GM23338 (cell line): ENCODE data around the gene HRH3. TPM values are rescaled to one million over a fixed set of nuclear protein-coding genes. Genes with fewer than 3 reads are reported as not detected.

Source experiments
- ATAC-seq: fragments of 200-7000 bp; cut with Tn5 transposase; 3 replicates; pipeline ENCODE4 v1.9.1; 2020
- DNase-seq: peaks from one replicate; pipeline ENCODE4 v3.0.0-alpha.2; 2015; ENCODE audit warnings: low spot score
- H2AFZ ChIP-seq: fragments of 200-600 bp; sonication (generic); 2 replicates; pipeline ENCODE4 v1.8.0; 2016; ENCODE audit warnings: antibody characterized with exemption, mild to moderate bottlenecking, moderate library complexity
- H3F3A ChIP-seq: fragments of 200-600 bp; sonication (generic); replicated peaks from 2 replicates; pipeline ENCODE4 v1.8.0; 2017; ENCODE audit warnings: antibody characterized with exemption, mixed run types, low read depth
- H3K27ac ChIP-seq: fragments of 200-600 bp; sonication (generic); 2 replicates; pipeline ENCODE4 v1.6.1; 2016; ENCODE audit warnings: low read depth
- H3K27me3 ChIP-seq: fragments of 200-600 bp; sonication (generic); 2 replicates; pipeline ENCODE4 v1.8.0; 2016; ENCODE audit warnings: mild to moderate bottlenecking, mixed run types, moderate library complexity; ENCODE audit not compliant: insufficient read depth
- H3K36me3 ChIP-seq: fragments of 200-600 bp; sonication (generic); 2 replicates; pipeline ENCODE4 v1.8.0; 2016; ENCODE audit warnings: mild to moderate bottlenecking; ENCODE audit not compliant: insufficient read depth
- H3K4me1 ChIP-seq: fragments of 200-600 bp; sonication (generic); 2 replicates; pipeline ENCODE4 v1.8.0; 2016; ENCODE audit warnings: mild to moderate bottlenecking, moderate library complexity; ENCODE audit not compliant: insufficient read depth
- H3K4me2 ChIP-seq: fragments of 200-600 bp; sonication (generic); 2 replicates; pipeline ENCODE4 v1.7.1; 2017; ENCODE audit warnings: mixed run types
- H3K4me3 ChIP-seq: fragments of 200-600 bp; sonication (generic); 2 replicates; pipeline ENCODE4 v1.6.1; 2016; ENCODE audit warnings: mixed run types
- H3K79me2 ChIP-seq: fragments of 200-600 bp; sonication (generic); replicated peaks from 2 replicates; pipeline ENCODE4 v1.8.0; 2017; ENCODE audit warnings: mild to moderate bottlenecking; ENCODE audit not compliant: insufficient read depth
- H3K9me2 ChIP-seq: fragments of 200-600 bp; sonication (generic); 2 replicates; pipeline ENCODE4 v1.8.0; 2017; ENCODE audit not compliant: insufficient read depth
- H4K20me1 ChIP-seq: fragments of 200-600 bp; sonication (generic); replicated peaks from 2 replicates; pipeline ENCODE4 v1.8.0; 2017; ENCODE audit warnings: mild to moderate bottlenecking; ENCODE audit not compliant: insufficient read depth
- H3K27ac Mint-ChIP-seq: 2 replicates; pipeline ENCODE4 v1.8.0; 2020; ENCODE audit warnings: inconsistent platforms, mild to moderate bottlenecking, moderate library complexity, mixed read lengths
- H3K27me3 Mint-ChIP-seq: 3 replicates; pipeline ENCODE4 v1.8.0; 2022; ENCODE audit warnings: low read depth, mild to moderate bottlenecking, moderate library complexity, mixed read lengths, inconsistent platforms; ENCODE audit not compliant: insufficient read depth, poor library complexity
- H3K36me3 Mint-ChIP-seq: 3 replicates; pipeline ENCODE4 v1.8.0; 2021; ENCODE audit warnings: low read depth, mild to moderate bottlenecking, inconsistent platforms, moderate library complexity, mixed read lengths
- H3K4me1 Mint-ChIP-seq: 3 replicates; pipeline ENCODE4 v1.8.0; 2020; ENCODE audit warnings: mild to moderate bottlenecking, inconsistent platforms, mixed read lengths
- H3K4me3 Mint-ChIP-seq: 3 replicates; pipeline ENCODE4 v1.8.0; 2021; ENCODE audit warnings: moderate library complexity, mild to moderate bottlenecking, inconsistent platforms, mixed read lengths
- H3K9me3 Mint-ChIP-seq: 3 replicates; pipeline ENCODE4 v1.8.0; 2020; ENCODE audit warnings: moderate library complexity, mild to moderate bottlenecking, inconsistent platforms, mixed read lengths
- CREB1 ChIP-seq: fragments of 250-450 bp; sonication (Bioruptor Pico); IDR thresholded peaks from 2 replicates; pipeline ENCODE4 v1.5.0; 2020; ENCODE audit warnings: low read depth, mild to moderate bottlenecking, moderate library complexity
- EZH2 ChIP-seq: fragments of 200-600 bp; sonication (generic); IDR thresholded peaks from one replicate; pipeline ENCODE4 v1.8.0; 2017; ENCODE audit warnings: antibody characterized with exemption, mild to moderate bottlenecking, low read depth; ENCODE audit not compliant: unreplicated experiment
- EZH2phosphoT487 ChIP-seq: fragments of 200-600 bp; sonication (generic); IDR thresholded peaks from one replicate; pipeline ENCODE4 v1.8.1; 2018; ENCODE audit warnings: antibody characterized with exemption; ENCODE audit not compliant: unreplicated experiment
- JUNB ChIP-seq: IDR thresholded peaks from one replicate; pipeline ENCODE4 v1.6.1; 2016; ENCODE audit warnings: antibody characterized with exemption; ENCODE audit not compliant: unreplicated experiment
- NANOG ChIP-seq: IDR thresholded peaks from 2 replicates; pipeline ENCODE4 v1.6.1; 2016; ENCODE audit warnings: antibody characterized with exemption, borderline replicate concordance
- STAT1 ChIP-seq: IDR thresholded peaks from one replicate; pipeline ENCODE4 v1.6.1; 2016; ENCODE audit warnings: antibody characterized with exemption; ENCODE audit not compliant: unreplicated experiment
- ZNF331 ChIP-seq: fragments of 250-450 bp; sonication (Bioruptor Pico); IDR thresholded peaks from 2 replicates; pipeline ENCODE4 v1.5.0; 2020; ENCODE audit warnings: low read depth, mild to moderate bottlenecking, moderate library complexity
- polyA plus RNA-seq: library from polyadenylated mRNA; unstranded; fragments of >200 nt; fragmentation: Nextera tagmentation; extraction: Ambion mirVana; gene quantifications from 2 replicates; pipeline ENCODE4 v1.2.1, GENCODE V29; 2016
- total RNA-seq: library from RNA; depleted of rRNA; stranded (reverse); fragments of >200 nt; shearing (Covaris generic); gene quantifications from 2 replicates; pipeline ENCODE4 v1.2.3, GENCODE V29; 2014
- TF ChIP-seq, protein P1 (sequence below): IDR thresholded peaks from one replicate; pipeline ENCODE4 v1.6.1; 2018; ENCODE audit warnings: antibody characterized with exemption; ENCODE audit not compliant: unreplicated experiment
- TF ChIP-seq, protein P2 (sequence below), 2 experiments: fragments of 200-600 bp in 1 of 2; sonication (generic) in 1 of 2; conservative IDR thresholded peaks; 2 replicates each; pipeline versions ENCODE4 v1.5.1 to v1.6.1; 2016 to 2017; ENCODE audit warnings: antibody characterized with exemption in 2 of 2, low read depth in 2 of 2, mild to moderate bottlenecking in 2 of 2, moderate library complexity in 1 of 2
- TF ChIP-seq, protein P3 (sequence below): IDR thresholded peaks from 2 replicates; pipeline ENCODE4 v1.6.1; 2016; ENCODE audit warnings: antibody characterized with exemption
- TF ChIP-seq, protein P4 (sequence below): fragments of 250-450 bp; sonication (Bioruptor Pico); IDR thresholded peaks from 2 replicates; pipeline ENCODE4 v1.5.0; 2020; ENCODE audit warnings: mild to moderate bottlenecking, moderate library complexity

HRH3 gene
- total and polyA plus RNA-seq, 2 experiments from 2014 or later: 1.5 to 5.2 TPM

DNA sequence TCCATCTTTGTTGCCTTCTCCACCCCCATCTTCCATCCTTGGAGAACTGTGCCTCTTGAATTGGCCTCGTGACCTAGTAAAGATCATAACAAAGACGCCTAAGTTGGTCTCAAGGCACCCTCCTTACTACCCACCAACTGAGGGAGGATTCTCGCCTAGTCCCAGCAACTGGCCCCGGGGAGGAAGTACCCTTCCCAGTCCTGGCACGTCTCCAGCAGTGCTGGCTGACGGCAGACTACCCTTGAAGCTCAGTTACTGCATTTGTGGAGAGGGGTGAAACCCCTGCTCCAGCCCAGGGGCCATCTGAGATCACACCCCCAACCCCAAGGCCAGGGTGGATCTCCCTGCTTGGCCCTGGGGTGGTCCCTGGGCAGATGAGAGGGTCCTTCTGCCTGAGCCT lies 16.1 kb upstream of the HRH3 start:
- Histone ChIP-seq H3K27ac (no peak overlapping the region), H3F3A (0 out of 2 replicates have a peak, but pooled peaks cover 3% of the 10 kb centered on the region), H3K36me3 (no peaks in the 10 kb centered on the region), H2AFZ (no peak overlapping the region), H3K4me3 (no peak overlapping the region), H3K27me3 (no peaks in the 10 kb centered on the region), H3K4me1 (peaks cover 9% of the 10 kb centered on the region), H3K79me2 (peaks cover 22% of the 10 kb centered on the region), H3K4me2 (no peak overlapping the region), H4K20me1 (peaks cover 11% of the 10 kb centered on the region), H3K9me2 (no peaks in the 10 kb centered on the region)
- DNase-seq: no peak
- no peak overlapping the region for H3K4me3 Mint-ChIP-seq
- no peaks in the 10 kb centered on the region for H3K9me3 Mint-ChIP-seq
- TF ChIP-seq, protein P1, sequence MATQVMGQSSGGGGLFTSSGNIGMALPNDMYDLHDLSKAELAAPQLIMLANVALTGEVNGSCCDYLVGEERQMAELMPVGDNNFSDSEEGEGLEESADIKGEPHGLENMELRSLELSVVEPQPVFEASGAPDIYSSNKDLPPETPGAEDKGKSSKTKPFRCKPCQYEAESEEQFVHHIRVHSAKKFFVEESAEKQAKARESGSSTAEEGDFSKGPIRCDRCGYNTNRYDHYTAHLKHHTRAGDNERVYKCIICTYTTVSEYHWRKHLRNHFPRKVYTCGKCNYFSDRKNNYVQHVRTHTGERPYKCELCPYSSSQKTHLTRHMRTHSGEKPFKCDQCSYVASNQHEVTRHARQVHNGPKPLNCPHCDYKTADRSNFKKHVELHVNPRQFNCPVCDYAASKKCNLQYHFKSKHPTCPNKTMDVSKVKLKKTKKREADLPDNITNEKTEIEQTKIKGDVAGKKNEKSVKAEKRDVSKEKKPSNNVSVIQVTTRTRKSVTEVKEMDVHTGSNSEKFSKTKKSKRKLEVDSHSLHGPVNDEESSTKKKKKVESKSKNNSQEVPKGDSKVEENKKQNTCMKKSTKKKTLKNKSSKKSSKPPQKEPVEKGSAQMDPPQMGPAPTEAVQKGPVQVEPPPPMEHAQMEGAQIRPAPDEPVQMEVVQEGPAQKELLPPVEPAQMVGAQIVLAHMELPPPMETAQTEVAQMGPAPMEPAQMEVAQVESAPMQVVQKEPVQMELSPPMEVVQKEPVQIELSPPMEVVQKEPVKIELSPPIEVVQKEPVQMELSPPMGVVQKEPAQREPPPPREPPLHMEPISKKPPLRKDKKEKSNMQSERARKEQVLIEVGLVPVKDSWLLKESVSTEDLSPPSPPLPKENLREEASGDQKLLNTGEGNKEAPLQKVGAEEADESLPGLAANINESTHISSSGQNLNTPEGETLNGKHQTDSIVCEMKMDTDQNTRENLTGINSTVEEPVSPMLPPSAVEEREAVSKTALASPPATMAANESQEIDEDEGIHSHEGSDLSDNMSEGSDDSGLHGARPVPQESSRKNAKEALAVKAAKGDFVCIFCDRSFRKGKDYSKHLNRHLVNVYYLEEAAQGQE: no peak
- TF ChIP-seq ZNF331: no peak
- TF ChIP-seq, protein P2, sequence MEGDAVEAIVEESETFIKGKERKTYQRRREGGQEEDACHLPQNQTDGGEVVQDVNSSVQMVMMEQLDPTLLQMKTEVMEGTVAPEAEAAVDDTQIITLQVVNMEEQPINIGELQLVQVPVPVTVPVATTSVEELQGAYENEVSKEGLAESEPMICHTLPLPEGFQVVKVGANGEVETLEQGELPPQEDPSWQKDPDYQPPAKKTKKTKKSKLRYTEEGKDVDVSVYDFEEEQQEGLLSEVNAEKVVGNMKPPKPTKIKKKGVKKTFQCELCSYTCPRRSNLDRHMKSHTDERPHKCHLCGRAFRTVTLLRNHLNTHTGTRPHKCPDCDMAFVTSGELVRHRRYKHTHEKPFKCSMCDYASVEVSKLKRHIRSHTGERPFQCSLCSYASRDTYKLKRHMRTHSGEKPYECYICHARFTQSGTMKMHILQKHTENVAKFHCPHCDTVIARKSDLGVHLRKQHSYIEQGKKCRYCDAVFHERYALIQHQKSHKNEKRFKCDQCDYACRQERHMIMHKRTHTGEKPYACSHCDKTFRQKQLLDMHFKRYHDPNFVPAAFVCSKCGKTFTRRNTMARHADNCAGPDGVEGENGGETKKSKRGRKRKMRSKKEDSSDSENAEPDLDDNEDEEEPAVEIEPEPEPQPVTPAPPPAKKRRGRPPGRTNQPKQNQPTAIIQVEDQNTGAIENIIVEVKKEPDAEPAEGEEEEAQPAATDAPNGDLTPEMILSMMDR (conservative IDR thresholded peaks at IDR 0.05; ENCODE audit: low read depth in 2 of 2): no peak
- TF ChIP-seq, protein P3, sequence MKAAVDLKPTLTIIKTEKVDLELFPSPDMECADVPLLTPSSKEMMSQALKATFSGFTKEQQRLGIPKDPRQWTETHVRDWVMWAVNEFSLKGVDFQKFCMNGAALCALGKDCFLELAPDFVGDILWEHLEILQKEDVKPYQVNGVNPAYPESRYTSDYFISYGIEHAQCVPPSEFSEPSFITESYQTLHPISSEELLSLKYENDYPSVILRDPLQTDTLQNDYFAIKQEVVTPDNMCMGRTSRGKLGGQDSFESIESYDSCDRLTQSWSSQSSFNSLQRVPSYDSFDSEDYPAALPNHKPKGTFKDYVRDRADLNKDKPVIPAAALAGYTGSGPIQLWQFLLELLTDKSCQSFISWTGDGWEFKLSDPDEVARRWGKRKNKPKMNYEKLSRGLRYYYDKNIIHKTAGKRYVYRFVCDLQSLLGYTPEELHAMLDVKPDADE: no peak
- no peak for TF ChIP-seq EZH2phosphoT487
- TF ChIP-seq EZH2: no peak
- TF ChIP-seq, protein P4, sequence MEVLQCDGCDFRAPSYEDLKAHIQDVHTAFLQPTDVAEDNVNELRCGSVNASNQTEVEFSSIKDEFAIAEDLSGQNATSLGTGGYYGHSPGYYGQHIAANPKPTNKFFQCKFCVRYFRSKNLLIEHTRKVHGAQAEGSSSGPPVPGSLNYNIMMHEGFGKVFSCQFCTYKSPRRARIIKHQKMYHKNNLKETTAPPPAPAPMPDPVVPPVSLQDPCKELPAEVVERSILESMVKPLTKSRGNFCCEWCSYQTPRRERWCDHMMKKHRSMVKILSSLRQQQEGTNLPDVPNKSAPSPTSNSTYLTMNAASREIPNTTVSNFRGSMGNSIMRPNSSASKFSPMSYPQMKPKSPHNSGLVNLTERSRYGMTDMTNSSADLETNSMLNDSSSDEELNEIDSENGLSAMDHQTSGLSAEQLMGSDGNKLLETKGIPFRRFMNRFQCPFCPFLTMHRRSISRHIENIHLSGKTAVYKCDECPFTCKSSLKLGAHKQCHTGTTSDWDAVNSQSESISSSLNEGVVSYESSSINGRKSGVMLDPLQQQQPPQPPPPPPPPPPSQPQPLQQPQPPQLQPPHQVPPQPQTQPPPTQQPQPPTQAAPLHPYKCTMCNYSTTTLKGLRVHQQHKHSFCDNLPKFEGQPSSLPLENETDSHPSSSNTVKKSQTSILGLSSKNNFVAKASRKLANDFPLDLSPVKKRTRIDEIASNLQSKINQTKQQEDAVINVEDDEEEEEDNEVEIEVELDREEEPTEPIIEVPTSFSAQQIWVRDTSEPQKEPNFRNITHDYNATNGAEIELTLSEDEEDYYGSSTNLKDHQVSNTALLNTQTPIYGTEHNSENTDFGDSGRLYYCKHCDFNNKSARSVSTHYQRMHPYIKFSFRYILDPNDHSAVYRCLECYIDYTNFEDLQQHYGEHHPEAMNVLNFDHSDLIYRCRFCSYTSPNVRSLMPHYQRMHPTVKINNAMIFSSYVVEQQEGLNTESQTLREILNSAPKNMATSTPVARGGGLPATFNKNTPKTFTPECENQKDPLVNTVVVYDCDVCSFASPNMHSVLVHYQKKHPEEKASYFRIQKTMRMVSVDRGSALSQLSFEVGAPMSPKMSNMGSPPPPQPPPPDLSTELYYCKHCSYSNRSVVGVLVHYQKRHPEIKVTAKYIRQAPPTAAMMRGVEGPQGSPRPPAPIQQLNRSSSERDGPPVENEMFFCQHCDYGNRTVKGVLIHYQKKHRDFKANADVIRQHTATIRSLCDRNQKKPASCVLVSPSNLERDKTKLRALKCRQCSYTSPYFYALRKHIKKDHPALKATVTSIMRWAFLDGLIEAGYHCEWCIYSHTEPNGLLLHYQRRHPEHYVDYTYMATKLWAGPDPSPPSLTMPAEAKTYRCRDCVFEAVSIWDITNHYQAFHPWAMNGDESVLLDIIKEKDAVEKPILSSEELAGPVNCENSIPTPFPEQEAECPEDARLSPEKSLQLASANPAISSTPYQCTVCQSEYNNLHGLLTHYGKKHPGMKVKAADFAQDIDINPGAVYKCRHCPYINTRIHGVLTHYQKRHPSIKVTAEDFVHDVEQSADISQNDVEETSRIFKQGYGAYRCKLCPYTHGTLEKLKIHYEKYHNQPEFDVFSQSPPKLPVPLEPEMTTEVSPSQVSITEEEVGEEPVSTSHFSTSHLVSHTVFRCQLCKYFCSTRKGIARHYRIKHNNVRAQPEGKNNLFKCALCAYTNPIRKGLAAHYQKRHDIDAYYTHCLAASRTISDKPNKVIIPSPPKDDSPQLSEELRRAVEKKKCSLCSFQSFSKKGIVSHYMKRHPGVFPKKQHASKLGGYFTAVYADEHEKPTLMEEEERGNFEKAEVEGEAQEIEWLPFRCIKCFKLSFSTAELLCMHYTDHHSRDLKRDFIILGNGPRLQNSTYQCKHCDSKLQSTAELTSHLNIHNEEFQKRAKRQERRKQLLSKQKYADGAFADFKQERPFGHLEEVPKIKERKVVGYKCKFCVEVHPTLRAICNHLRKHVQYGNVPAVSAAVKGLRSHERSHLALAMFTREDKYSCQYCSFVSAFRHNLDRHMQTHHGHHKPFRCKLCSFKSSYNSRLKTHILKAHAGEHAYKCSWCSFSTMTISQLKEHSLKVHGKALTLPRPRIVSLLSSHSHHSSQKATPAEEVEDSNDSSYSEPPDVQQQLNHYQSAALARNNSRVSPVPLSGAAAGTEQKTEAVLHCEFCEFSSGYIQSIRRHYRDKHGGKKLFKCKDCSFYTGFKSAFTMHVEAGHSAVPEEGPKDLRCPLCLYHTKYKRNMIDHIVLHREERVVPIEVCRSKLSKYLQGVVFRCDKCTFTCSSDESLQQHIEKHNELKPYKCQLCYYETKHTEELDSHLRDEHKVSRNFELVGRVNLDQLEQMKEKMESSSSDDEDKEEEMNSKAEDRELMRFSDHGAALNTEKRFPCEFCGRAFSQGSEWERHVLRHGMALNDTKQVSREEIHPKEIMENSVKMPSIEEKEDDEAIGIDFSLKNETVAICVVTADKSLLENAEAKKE (CRISPR knock-in tag): no peak
- TF ChIP-seq CREB1 (CRISPR knock-in tag): no peak
- TF ChIP-seq NANOG: no peak
- no peak for TF ChIP-seq STAT1
- TF ChIP-seq JUNB: no peak
- H3K36me3 Mint-ChIP-seq: no peaks in the 10 kb centered on the region
- H3K27ac Mint-ChIP-seq: no peak overlapping the region
- ATAC-seq: no peak
- peaks cover 6% of the 10 kb centered on the region; the same call in 2 of the 3 replicates for H3K4me1 Mint-ChIP-seq
- peaks cover 7% of the 10 kb centered on the region for H3K27me3 Mint-ChIP-seq
